GM12878 (cell line): ENCODE data around the gene ZMIZ1. TPM values are rescaled to one million over a fixed set of nuclear protein-coding genes. Genes with fewer than 3 reads are reported as not detected.

Experiments
- ATAC-seq: fragments of 200-7000 bp; cut with Tn5 transposase; 3 replicates; pipeline ENCODE4 v1.9.1; 2020; ENCODE audit warnings: mild to moderate bottlenecking, moderate library complexity
- BruUV-seq: library from RNA; stranded (reverse); fragments of 400-500 nt; replicated peaks from 2 replicates; lab custom pipeline; 2021; lab: Mats Ljungman, UMichigan
- CTCF ChIA-PET: fragments of 300-600 bp; sonication (Branson Sonifier 250); formaldehyde crosslinking; extraction: SDS; loops from one replicate; lab custom pipeline; 2021; ENCODE audit warnings: inconsistent platforms; lab: Yijun Ruan, JAX
- POLR2A ChIA-PET: fragments of 350-600 bp; formaldehyde crosslinking; extraction: SDS; loops from one replicate; lab custom pipeline; 2021; ENCODE audit warnings: inconsistent platforms; lab: Charles Lee
- RAD21 ChIA-PET: fragments of 300-600 bp; sonication (Branson Sonifier 250); formaldehyde crosslinking; loops from one replicate; lab custom pipeline; 2023; ENCODE audit warnings: antibody characterized with exemption; ENCODE audit not compliant: unreplicated experiment; lab: Charles Lee
- SMC1A ChIA-PET: fragments of 300-600 bp; sonication (Branson Sonifier 250); formaldehyde crosslinking; loops from one replicate; lab custom pipeline; 2023; ENCODE audit not compliant: unreplicated experiment, uncharacterized antibody; lab: Charles Lee
- DNase-seq: peaks from one replicate; pipeline ENCODE4 v3.0.0-alpha.2; 2011; ENCODE audit warnings: low read depth, low spot score
- FAIRE-seq: peaks from 3 replicates; lab custom pipeline; 2011; peaks lifted over from hg19 to GRCh38; lab: Jason Lieb, UNC
- H2AFZ ChIP-seq: 2 replicates; pipeline ENCODE4 v1.6.0; 2011; ENCODE audit warnings: low read depth, low read length, control low read depth; ENCODE audit not compliant: control insufficient read depth
- H3K27ac ChIP-seq: 2 replicates; pipeline ENCODE4 v1.5.1; 2011; ENCODE audit warnings: control low read depth; ENCODE audit not compliant: control insufficient read depth, insufficient read depth
- H3K27me3 ChIP-seq, 2 experiments: replicated peaks in 1 of 2; 2 replicates each; pipeline versions ENCODE4 v1.6.0 to v1.6.1; 2011; ENCODE audit warnings: low read length in 1 of 2; ENCODE audit not compliant: control insufficient read depth in 2 of 2, insufficient read depth in 2 of 2
- H3K36me3 ChIP-seq, 2 experiments: 2 replicates each; pipeline ENCODE4 v1.5.1; 2011; ENCODE audit warnings: low read length in 1 of 2; ENCODE audit not compliant: control insufficient read depth in 2 of 2, insufficient read depth in 2 of 2
- H3K4me1 ChIP-seq: 2 replicates; pipeline ENCODE4 v1.6.1; 2011; ENCODE audit warnings: mild to moderate bottlenecking, low read length, moderate library complexity, mixed read lengths; ENCODE audit not compliant: control insufficient read depth, insufficient read depth
- H3K4me2 ChIP-seq: 2 replicates; pipeline ENCODE4 v1.6.0; 2011; ENCODE audit warnings: control low read depth; ENCODE audit not compliant: control insufficient read depth, insufficient read depth
- H3K4me3 ChIP-seq: fragments of 200-600 bp; sonication (generic); 2 replicates; pipeline ENCODE4 v1.5.1; 2016
- H3K79me2 ChIP-seq: 2 replicates; pipeline ENCODE4 v1.6.0; 2011; ENCODE audit warnings: low read length; ENCODE audit not compliant: control insufficient read depth, insufficient read depth
- H3K9ac ChIP-seq: 2 replicates; pipeline ENCODE4 v1.8.0; 2011; ENCODE audit warnings: low read length, control low read depth, mixed read lengths; ENCODE audit not compliant: control insufficient read depth, insufficient read depth
- H3K9me3 ChIP-seq: replicated peaks from 3 replicates; pipeline ENCODE4 v1.5.1; 2011; ENCODE audit warnings: mild to moderate bottlenecking, low read length; ENCODE audit not compliant: control insufficient read depth, insufficient read depth
- H4K20me1 ChIP-seq: 2 replicates; pipeline ENCODE4 v1.6.0; 2011; ENCODE audit not compliant: control insufficient read depth, insufficient read depth
- ETV6 ChIP-seq, 2 experiments: fragments of 450-650 bp in 1 of 2; IDR thresholded peaks in 1 of 2; conservative IDR thresholded peaks in 1 of 2; 2 replicates each; pipeline ENCODE4 v1.6.1; 2014; ENCODE audit warnings: antibody characterized with exemption in 1 of 2, borderline replicate concordance in 1 of 2, low read depth in 1 of 2, mild to moderate bottlenecking in 1 of 2, moderate library complexity in 1 of 2
- IKZF2 ChIP-seq, 2 experiments: fragments of 450-650 bp; IDR thresholded peaks; 2 replicates each; pipeline ENCODE4 v1.6.1; 2017; ENCODE audit warnings: mild to moderate bottlenecking in 2 of 2, moderate library complexity in 2 of 2
- JUND ChIP-seq: IDR thresholded peaks from 2 replicates; pipeline ENCODE4 v1.6.1; 2012; ENCODE audit warnings: low read depth, mild to moderate bottlenecking, low read length, improper control_type of control experiment, moderate library complexity
- MEF2A ChIP-seq: IDR thresholded peaks from 2 replicates; pipeline ENCODE4 v1.6.1; 2011; ENCODE audit warnings: low read depth, mild to moderate bottlenecking, low read length, moderate library complexity; ENCODE audit not compliant: insufficient read depth
- NFIC ChIP-seq: IDR thresholded peaks from 2 replicates; pipeline ENCODE4 v1.6.1; 2012; ENCODE audit warnings: low read depth, mild to moderate bottlenecking, inconsistent platforms, low read length, moderate library complexity
- NFYB ChIP-seq: IDR thresholded peaks from 2 replicates; pipeline ENCODE4 v1.6.1; 2011; ENCODE audit warnings: low read depth, mild to moderate bottlenecking, low read length, improper control_type of control experiment, moderate library complexity; ENCODE audit not compliant: insufficient read depth
- SP1 ChIP-seq: IDR thresholded peaks from one replicate; pipeline ENCODE4 v1.6.1; 2011; ENCODE audit warnings: low read depth, low read length
- SUZ12 ChIP-seq: fragments of 200-600 bp; sonication (generic); IDR thresholded peaks from one replicate; pipeline ENCODE4 v1.6.1; 2018; ENCODE audit warnings: antibody characterized with exemption, mild to moderate bottlenecking; ENCODE audit not compliant: unreplicated experiment
- TCF3 ChIP-seq: IDR thresholded peaks from 2 replicates; pipeline ENCODE4 v1.6.1; 2012; ENCODE audit warnings: low read depth, mild to moderate bottlenecking, low read length, borderline replicate concordance; ENCODE audit not compliant: insufficient read depth
- ZNF384 ChIP-seq: IDR thresholded peaks from 2 replicates; pipeline ENCODE4 v1.6.1; 2012; ENCODE audit warnings: low read depth, mild to moderate bottlenecking, low read length, improper control_type of control experiment, borderline replicate concordance
- ZZZ3 ChIP-seq: IDR thresholded peaks from 2 replicates; pipeline ENCODE4 v1.6.1; 2011; ENCODE audit warnings: low read depth; ENCODE audit not compliant: control insufficient read depth, insufficient read length
- WGBS: methylation state at CpG from one replicate; pipeline ENCODE4 v1.1.6; 2016; ENCODE audit warnings: low lambda C conversion rate; ENCODE audit not compliant: insufficient replicate concordance, insufficient coverage; ENCODE audit errors: missing lambda C conversion rate; 5-methylcytosine and 5-hydroxymethylcytosine counted together
- in situ Hi-C: fragments of 300-500 bp; cut with MboI; formaldehyde crosslinking; loops from 9 replicates; pipeline ENCODE4 v1.14.3; 2018; ENCODE audit warnings: mixed read lengths
- intact Hi-C: fragments of 100-400 bp; cut with micrococcal nuclease; formaldehyde crosslinking; loops from one replicate; pipeline ENCODE4 v1.14.2; 2022; ENCODE audit not compliant: unreplicated experiment
- polyA plus RNA-seq, 11 experiments: library from polyadenylated mRNA; depleted of rRNA in 4 of 11; unstranded in 6 of 11; stranded (reverse) in 5 of 11; fragments of >200 nt; fragmentation: Nextera tagmentation in 4 of 11; fragmentation: Illumina TruSeq in 1 of 11; extraction: Ambion mirVana in 4 of 11; extraction: Trizol in 1 of 11; gene quantifications; 1 replicate in 1 of 11; 2 replicates in 10 of 11; pipeline versions ENCODE4 v1.2.1 to v1.2.3, GENCODE V29; 2011 to 2016; ENCODE audit warnings: inconsistent platforms in 2 of 11, missing spikeins in 2 of 11, low read depth in 1 of 11
- total RNA-seq, 4 experiments: library from RNA; depleted of rRNA in 3 of 4; stranded (reverse); fragments of >200 nt in 3 of 4; fragmentation: Illumina TruSeq in 1 of 4; extraction: Trizol in 1 of 4; gene quantifications; 2 replicates each; pipeline versions ENCODE4 v1.2.1 to v1.2.3, GENCODE V29; 2013 to 2021
- TF ChIP-seq, protein P1 (sequence below): fragments of 450-650 bp; IDR thresholded peaks from 2 replicates; pipeline ENCODE4 v1.6.1; 2017; ENCODE audit warnings: mild to moderate bottlenecking, low read depth, inconsistent platforms; ENCODE audit not compliant: poor library complexity, severe bottlenecking

Gene ZMIZ1
- total and polyA plus RNA-seq, 10 of the 15 experiments (the other 5 are each of a cell fraction or from before 2014, with no cell fraction given) = 3.1 to 82.3 (median 14.9) TPM

DNA sequence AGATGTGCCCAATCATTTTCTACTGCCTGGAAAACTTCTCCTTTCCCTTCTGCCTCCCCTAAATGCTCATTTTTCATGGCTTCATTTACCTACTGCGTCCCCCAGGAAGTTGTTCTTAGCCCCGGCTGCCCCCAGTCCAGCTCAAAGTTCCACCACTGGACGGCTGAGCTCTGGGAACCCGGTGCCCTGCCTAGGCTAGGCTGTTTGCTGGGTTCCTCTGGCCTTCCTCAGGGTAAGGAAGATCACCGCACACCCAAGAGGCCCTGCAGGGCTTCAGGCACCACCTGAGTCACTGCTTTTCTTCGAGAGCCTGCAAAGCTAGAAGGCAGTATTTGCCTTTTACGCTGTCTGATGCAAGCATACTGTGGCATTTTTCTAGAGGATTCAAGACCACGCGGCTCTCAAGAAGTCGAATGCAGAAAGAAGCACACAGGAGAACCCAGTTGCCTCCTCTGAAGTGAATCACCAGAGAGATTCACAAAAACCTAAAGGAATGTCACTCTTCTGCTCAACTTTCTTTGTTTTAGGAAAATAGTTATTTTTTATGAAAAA lies 46.7 kb upstream of the ZMIZ1 start (continued):
- TF ChIP-seq JUND (no peak), IKZF2 (IDR thresholded peaks at IDR 0.05) (no peak), TCF3 (no peak), ZZZ3 (no peak), ETV6 (conservative IDR thresholded peaks at IDR 0.05 in 1 of 2, IDR thresholded peaks at IDR 0.05 in 1 of 2; ENCODE audit: borderline replicate concordance in 1 of 2, low read depth in 1 of 2) (no peak), SUZ12 (no peak), ZNF384 (no peak)
- TF ChIP-seq, protein P1, sequence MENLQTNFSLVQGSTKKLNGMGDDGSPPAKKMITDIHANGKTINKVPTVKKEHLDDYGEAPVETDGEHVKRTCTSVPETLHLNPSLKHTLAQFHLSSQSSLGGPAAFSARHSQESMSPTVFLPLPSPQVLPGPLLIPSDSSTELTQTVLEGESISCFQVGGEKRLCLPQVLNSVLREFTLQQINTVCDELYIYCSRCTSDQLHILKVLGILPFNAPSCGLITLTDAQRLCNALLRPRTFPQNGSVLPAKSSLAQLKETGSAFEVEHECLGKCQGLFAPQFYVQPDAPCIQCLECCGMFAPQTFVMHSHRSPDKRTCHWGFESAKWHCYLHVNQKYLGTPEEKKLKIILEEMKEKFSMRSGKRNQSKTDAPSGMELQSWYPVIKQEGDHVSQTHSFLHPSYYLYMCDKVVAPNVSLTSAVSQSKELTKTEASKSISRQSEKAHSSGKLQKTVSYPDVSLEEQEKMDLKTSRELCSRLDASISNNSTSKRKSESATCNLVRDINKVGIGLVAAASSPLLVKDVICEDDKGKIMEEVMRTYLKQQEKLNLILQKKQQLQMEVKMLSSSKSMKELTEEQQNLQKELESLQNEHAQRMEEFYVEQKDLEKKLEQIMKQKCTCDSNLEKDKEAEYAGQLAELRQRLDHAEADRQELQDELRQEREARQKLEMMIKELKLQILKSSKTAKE = no peak

DNA sequence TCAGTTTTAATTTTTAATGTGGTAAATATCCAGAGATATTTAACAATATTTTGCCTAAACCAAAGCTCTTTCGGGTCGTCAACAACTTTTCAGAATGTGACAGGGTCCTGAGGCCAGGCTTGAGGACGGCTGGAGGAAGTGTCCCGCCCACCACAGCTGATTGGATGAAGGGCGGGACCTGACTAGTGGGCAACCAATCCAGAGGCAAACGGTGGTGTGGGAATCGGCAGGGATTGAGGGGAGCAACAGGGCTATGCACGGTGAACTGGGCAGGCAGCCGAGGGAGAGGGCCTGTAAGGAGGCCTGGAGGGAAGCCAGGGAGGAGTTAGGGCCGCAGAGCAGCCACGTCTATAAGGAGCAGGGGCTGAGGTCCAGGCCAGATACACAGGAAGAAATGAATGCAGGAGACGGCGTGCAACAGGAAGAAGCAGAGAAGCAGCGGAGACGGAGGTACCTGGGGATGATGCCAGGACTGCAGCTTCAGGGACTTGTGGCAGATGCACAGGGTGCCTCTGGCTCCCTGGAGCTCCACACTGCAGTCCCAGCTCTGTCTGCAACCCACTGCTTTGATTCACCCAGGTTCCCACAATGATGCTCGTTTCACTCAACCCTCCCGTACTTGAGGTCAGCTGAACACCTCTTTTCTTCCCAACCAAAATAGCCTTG lies 46.1 kb upstream of the ZMIZ1 start:
- in situ Hi-C loops = no loop called here
- POLR2A ChIA-PET = no interaction called here
- H3K4me3 ChIP-seq = no peak overlapping the region
- no peaks in the 10 kb centered on the region for H3K79me2 ChIP-seq
- TF ChIP-seq SP1 = peak; percentile 54
- peak; percentile 80; the same call in 1 of the 2 replicates for TF ChIP-seq NFYB
- no peak for TF ChIP-seq MEF2A
- no peak for TF ChIP-seq NFIC
- H3K4me2 ChIP-seq = no peak overlapping the region; the same call in 1 of the 2 replicates
- ATAC-seq (peak; percentile 69), DNase-seq (no peak), FAIRE-seq (no peak)
- H3K4me1 ChIP-seq = peaks cover 14% of the 10 kb centered on the region
- H3K36me3 ChIP-seq = no peaks in the 10 kb centered on the region
- H4K20me1 ChIP-seq = no peaks in the 10 kb centered on the region
- no peaks in the 10 kb centered on the region; the same call in 2 of the 3 replicates for H3K9me3 ChIP-seq
- intact Hi-C loops = no loop called here
- H3K9ac ChIP-seq = no peak overlapping the region
- H3K27me3 ChIP-seq = no peaks in the 10 kb centered on the region
- CTCF ChIA-PET = no interaction called here
- 50% methylated on average over 17 of the region's 17 CpGs for WGBS
- no TSS peak for BruUV-seq
- no peak overlapping the region for H3K27ac ChIP-seq
- SMC1A ChIA-PET = interaction anchor here (0.6 to 1.4 kb wide), 2 partner anchors 10 to 15 kb away, joined by 3 read pairs; no protein-coding TSS in a partner anchor
- RAD21 ChIA-PET = no interaction called here
- peak overlapping the region; percentile 43 for H2AFZ ChIP-seq
